Glomerular visceral epithelial cell (primary cell): ENCODE results near the gene OR52W1.
"Not testable (repeated sequence)": the region's sequence is repeated elsewhere in the genome, so short reads cannot be mapped to it uniquely, and the experiment has no call there.

ENCODE experiments used
- DNase-seq: peaks from one replicate; pipeline ENCODE4 v3.0.0-alpha.2; 2016; ENCODE audit errors: extremely low spot score

OR52W1 gene

GRCh38 chr11:6217722-6218121 lies 18.7 kb downstream of the OR52W1 start:
- no peak for DNase-seq

- peak; percentile 56 for DNase-seq
These were observed 20.3 kb downstream of the OR52W1 start for GRCh38 chr11:6219359-6219758.

- DNase-seq: no peak
These were observed 24.8 kb downstream of the OR52W1 start for GRCh38 chr11:6223854-6224253.

- DNase-seq: no peak
These were observed 25.4 kb downstream of the OR52W1 start for GRCh38 chr11:6224421-6224820.

GRCh38 chr11:6225024-6225423 lies 26.0 kb downstream of the OR52W1 start:
- DNase-seq: no peak

GRCh38 chr11:6225896-6226295 lies 26.9 kb downstream of the OR52W1 start:
- DNase-seq: no peak

- no peak for DNase-seq
These were observed 29.5 kb downstream of the OR52W1 start for GRCh38 chr11:6228520-6228919.

- no peak for DNase-seq
These were observed 30.9 kb downstream of the OR52W1 start for GRCh38 chr11:6229911-6230310.

- DNase-seq: no peak
These were observed 33.9 kb downstream of the OR52W1 start for GRCh38 chr11:6232899-6233298.

- peak; percentile 6 for DNase-seq
These were observed 35.0 kb downstream of the OR52W1 start for GRCh38 chr11:6233984-6234386.

GRCh38 chr11:6234387-6235107 lies 35.5 kb downstream of the OR52W1 start, which contains the start of gene FHIP1B:
FHIP1B (minus strand) TSS chr11:6234636; CDS start chr11:6224516, 10,120 bp downstream.
- peak; percentile 100 for DNase-seq

- DNase-seq: no peak
These were observed 38.2 kb downstream of the OR52W1 start for GRCh38 chr11:6237266-6237665.

GRCh38 chr11:6237761-6238302 lies 38.8 kb downstream of the OR52W1 start:
- DNase-seq: no peak

GRCh38 chr11:6238902-6239301 lies 39.9 kb downstream of the OR52W1 start, which contains the start of gene CNGA4:
CNGA4 (plus strand) TSS chr11:6239089; CDS start chr11:6239207, 118 bp downstream.
- DNase-seq: no peak

- DNase-seq: no peak
These were observed 41.1 kb downstream of the OR52W1 start for GRCh38 chr11:6240139-6240538.

- DNase-seq: no peak
These were observed 41.8 kb downstream of the OR52W1 start for GRCh38 chr11:6240781-6241180.

- DNase-seq: no peak
These were observed 42.3 kb downstream of the OR52W1 start for GRCh38 chr11:6241316-6241715.

- DNase-seq: no peak
These were observed 46.5 kb downstream of the OR52W1 start for GRCh38 chr11:6245536-6245935.

- DNase-seq: no peak
These were observed 49.2 kb downstream of the OR52W1 start for GRCh38 chr11:6248248-6248647.

- DNase-seq: not testable (repeated sequence)
These were observed 49.9 kb downstream of the OR52W1 start for GRCh38 chr11:6248897-6249296.
